ENCODE measurements around the gene TRAF7.
A peak's percentile ranks its signal among the peaks of the same experiment; 100 is the strongest.

TRAF7 gene

GRCh38 chr16:2156849-2157224 lies 1.3 kb downstream of the TRAF7 start:
- TF ChIP-seq CTCF (IDR thresholded peaks at IDR 0.05; ENCODE audit: borderline replicate concordance, control extremely low read depth, extremely low read depth, insufficient read depth, missing control alignments): no peak
- in situ Hi-C loops (cut with MboI; ENCODE audit: low sequenced_read_pairs, unreplicated experiment): no loop called here
- DNase-seq (ENCODE audit: low spot score): no peak

GRCh38 chr16:2157480-2158261 lies 2.1 kb downstream of the TRAF7 start:
- no peak for TF ChIP-seq CTCF (IDR thresholded peaks at IDR 0.05; ENCODE audit: borderline replicate concordance, control extremely low read depth, extremely low read depth, insufficient read depth, missing control alignments)
- in situ Hi-C loops (cut with MboI; ENCODE audit: low sequenced_read_pairs, unreplicated experiment): no loop called here
- no peak for DNase-seq (ENCODE audit: low spot score)

- TF ChIP-seq CTCF (IDR thresholded peaks at IDR 0.05; ENCODE audit: borderline replicate concordance, control extremely low read depth, extremely low read depth, insufficient read depth, missing control alignments): no peak
- no peak for DNase-seq (ENCODE audit: low spot score)
- in situ Hi-C loops (cut with MboI; ENCODE audit: low sequenced_read_pairs, unreplicated experiment): no loop called here
These were observed 2.7 kb downstream of the TRAF7 start for GRCh38 chr16:2158262-2158638.

- DNase-seq (ENCODE audit: low spot score): no peak
- TF ChIP-seq CTCF (IDR thresholded peaks at IDR 0.05; ENCODE audit: borderline replicate concordance, control extremely low read depth, extremely low read depth, insufficient read depth, missing control alignments): no peak
- in situ Hi-C loops (cut with MboI; ENCODE audit: low sequenced_read_pairs, unreplicated experiment): no loop called here
These were observed 3.7 kb downstream of the TRAF7 start for GRCh38 chr16:2159175-2159838.

GRCh38 chr16:2160915-2161551 lies 5.5 kb downstream of the TRAF7 start:
- TF ChIP-seq CTCF (IDR thresholded peaks at IDR 0.05; ENCODE audit: borderline replicate concordance, control extremely low read depth, extremely low read depth, insufficient read depth, missing control alignments): no peak
- DNase-seq (ENCODE audit: low spot score): peak; percentile 72
- in situ Hi-C loops (cut with MboI; ENCODE audit: low sequenced_read_pairs, unreplicated experiment): no loop called here

- TF ChIP-seq CTCF (IDR thresholded peaks at IDR 0.05; ENCODE audit: borderline replicate concordance, control extremely low read depth, extremely low read depth, insufficient read depth, missing control alignments): no peak
- no peak for DNase-seq (ENCODE audit: low spot score)
- in situ Hi-C loops (cut with MboI; ENCODE audit: low sequenced_read_pairs, unreplicated experiment): no loop called here
These were observed 6.3 kb downstream of the TRAF7 start for GRCh38 chr16:2161911-2162310.
